GM19238 (cell line): Measurements from ENCODE around the gene KIRREL1.
"Not testable (repeated sequence)": the region's sequence is repeated elsewhere in the genome, so short reads cannot be mapped to it uniquely, and the experiment has no call there.

ENCODE experiments used
- DNase-seq: peaks from one replicate; pipeline ENCODE4 v3.0.0; 2011; ENCODE audit warnings: low spot score; ENCODE audit not compliant: insufficient read length

Gene KIRREL1

DNA sequence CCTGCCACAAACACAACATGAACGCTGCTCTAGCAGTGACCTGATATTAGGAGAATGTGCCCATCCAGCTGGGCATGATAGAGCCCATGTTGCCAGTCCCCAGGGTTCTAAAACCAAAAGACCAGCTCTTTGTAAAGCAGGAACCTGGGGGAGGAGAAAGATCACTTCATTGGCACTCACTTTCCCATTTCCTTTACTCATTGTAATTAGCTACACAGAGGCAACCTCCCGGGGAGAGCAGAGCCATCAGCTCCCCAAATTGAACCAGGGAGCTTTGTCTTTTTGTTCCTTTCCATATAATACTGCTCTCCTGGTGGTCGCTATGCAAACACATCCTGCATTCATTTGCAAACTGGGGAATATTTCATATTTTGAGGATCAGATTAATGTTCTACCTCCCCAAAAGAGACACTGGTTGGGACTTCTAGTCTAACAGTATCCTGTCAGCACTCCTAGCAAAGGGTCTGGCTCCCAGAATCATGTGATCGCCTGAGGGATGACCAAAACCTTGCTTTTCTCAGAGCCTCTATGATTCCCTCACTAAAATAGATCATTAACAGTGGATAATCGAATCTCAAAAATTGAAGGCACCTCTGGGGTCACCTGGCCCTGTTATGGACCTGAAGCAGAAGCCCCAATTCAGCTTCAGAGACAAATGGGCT, 110.5 kb downstream of the KIRREL1 start:
- no peak for DNase-seq

- DNase-seq, result no peak
Observed at GRCh38 chr1:158104891-158105290, 111.4 kb downstream of the KIRREL1 start.

DNA sequence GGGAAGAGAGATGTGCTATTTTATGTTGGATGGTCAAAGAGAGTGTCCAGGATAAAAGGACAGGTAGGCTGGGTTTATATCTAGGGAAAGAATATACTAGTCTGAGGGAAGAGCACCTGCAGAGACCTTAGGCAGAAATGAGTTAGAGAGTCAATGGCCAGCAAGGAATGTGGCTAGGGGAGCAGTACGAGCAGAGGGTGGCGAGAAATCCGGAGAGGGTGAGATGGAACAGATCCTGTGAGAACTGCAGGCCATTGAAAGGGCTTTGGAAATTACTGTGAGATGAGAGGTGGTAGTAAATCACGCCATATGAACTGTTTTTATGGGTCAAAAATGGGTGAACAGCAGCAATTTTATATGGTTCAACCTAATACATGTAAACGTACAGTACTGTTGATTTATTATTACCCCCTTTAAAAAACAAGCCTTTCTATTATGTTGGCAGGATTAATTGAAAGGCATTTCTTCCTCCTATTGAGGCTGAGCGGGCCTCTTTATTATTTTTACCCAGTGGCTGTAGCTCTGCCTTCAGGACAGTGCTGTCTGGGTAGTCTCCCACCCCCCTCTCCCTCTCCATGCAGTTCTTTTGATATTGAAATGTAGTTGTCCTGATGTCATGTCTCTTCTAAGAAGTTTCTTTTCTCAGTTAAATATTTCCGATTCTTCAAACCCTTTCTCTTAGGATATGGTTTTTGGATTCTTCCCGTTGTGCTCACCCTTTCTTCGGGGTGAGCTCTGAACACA, 112.1 kb downstream of the KIRREL1 start:
- DNase-seq, result no peak

GRCh38 chr1:158107916-158108315, 114.5 kb downstream of the KIRREL1 start:
- no peak for DNase-seq

- DNase-seq, result no peak
Observed at GRCh38 chr1:158112994-158113758, 119.7 kb downstream of the KIRREL1 start.

GRCh38 chr1:158113759-158114127, 120.3 kb downstream of the KIRREL1 start:
- DNase-seq, result no peak

GRCh38 chr1:158115126-158115525, 121.7 kb downstream of the KIRREL1 start:
- no peak for DNase-seq

DNA sequence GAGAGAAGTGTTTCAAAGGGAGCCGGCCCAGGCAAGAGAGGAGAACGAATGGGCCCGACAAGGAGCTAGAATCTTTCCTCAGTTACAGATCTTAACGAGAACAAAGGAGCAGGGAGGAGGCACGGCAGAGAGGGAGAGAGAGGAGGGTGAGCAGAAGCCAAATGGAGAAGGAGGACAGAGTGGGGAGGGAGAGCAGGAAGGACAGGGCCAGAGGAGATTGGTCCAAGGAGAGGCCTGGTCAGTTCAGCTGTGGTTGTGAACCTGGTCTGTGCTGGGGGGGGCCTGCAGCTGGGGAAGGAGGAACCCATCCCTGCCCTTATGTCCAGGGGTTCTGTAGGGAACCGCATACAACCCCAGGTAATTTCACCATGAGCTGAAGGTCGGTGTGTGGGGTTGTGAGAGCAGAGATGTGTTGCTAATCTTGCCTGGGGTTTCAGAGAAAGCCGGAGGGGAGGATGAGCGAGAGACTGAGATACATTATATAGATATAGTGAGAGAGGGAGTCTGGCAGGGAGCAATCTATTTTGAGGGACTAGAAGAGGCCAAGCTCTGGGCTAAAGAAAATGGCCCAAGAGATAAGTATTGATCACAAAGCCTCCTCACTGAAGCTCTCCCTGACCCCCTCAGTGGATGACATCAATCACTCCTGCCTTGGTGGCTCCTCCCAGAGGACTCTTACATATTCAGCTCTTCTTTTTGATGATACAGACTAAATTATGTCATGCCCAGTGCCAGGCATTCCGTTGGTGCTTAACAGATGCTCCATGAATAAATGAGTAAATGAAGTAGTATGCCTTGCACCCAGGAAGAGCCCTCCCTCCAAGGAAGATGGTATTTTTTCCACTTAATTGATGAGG, 123.1 kb downstream of the KIRREL1 start:
- DNase-seq, result no peak

GRCh38 chr1:158117854-158118704, 124.6 kb downstream of the KIRREL1 start:
- no peak for DNase-seq

GRCh38 chr1:158118713-158119402, 125.4 kb downstream of the KIRREL1 start:
- DNase-seq, result no peak

DNA sequence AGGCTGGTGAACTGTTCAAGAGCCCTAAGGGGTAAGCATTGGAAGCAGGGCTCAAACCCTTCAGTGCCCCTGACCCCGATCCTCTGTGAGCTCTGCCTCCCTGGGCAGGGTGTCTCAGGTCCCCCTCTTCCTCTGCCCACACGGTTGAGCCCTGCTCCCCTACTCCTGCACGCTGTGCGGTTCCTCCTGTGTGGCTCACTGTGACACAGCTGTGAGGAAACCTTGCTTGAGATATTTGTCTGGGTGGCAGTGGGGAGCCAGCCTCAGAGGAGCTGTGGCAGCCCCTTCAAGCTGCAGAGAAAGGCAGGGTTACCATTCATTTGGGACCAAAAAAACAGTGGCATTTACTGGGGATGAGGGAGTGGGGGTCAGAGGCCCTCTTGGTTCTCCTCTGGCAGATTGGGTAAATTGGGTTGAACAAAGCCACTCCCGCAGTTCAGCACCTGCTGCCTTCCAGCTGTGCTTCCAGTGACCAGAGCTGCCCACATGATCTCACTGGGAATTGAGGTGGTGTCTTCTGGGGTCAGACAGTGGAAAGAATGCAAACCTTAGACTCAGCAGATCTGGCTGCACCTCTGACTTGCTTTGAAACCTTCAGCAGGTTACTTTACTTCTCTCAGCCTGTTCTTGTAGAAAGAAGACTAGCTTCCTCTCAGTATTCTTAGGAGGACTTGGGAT, 126.7 kb downstream of the KIRREL1 start:
- no peak for DNase-seq

DNA sequence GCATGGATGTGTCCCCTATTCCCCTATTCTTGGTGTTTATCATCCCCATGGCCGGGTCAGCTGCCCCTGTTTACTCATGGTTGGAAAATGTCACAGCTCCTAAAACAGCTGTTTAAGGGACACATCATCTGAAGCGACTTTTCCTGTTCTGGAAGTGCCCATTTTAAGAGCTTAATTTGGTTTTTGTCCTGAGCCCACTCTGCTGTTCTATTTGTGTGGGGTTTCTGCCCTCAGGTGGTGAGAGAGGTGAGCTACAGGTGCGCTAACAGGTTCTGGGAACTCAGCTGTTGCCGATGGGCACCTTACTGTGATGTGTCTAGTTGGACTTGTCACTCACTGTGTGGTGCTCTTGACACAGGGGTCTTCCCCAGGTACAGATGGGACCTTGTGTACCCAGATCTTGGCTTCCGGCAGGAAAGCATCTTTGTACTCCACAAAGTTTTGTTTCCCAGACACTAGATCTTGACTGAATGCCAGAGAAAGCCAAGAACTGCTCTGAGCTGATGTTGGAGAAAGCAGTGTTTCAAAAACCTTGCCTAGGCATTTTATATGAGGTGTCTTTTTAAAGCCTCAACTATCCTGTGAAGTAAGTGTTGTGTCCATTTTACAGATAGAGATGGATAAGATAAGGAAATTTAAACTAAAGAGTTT, 128.3 kb downstream of the KIRREL1 start:
- no peak for DNase-seq

DNA sequence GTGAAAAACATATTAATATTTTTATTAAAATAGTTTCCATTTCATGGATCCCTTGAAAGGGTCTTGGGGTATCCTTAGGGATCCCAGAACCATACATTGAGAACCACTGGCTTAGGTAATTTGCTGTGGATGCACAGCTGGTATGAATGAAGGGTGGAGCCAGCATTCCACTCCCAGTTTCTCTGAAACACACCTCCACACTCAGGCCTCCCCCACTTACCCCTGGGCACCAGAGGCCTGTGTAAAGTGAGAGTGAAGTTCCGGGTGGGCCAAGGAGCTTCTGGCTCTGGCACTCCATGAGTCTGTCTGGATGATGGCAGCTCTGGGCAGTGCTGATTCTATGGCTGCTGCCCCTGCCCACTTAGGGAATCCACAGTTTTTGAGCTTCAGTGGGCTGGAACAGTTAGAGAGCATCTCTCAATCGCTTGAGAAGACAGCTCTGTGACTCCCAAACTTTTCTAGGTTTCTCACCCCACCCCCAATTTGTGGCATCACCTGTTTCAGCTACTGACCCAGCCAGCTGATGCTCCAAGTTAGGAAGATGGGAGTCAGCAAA, 129.5 kb downstream of the KIRREL1 start:
- DNase-seq, result no peak

GRCh38 chr1:158124034-158124433, 130.6 kb downstream of the KIRREL1 start:
- DNase-seq, result no peak

GRCh38 chr1:158124999-158125398, 131.6 kb downstream of the KIRREL1 start:
- peak; percentile 64 for DNase-seq

DNA sequence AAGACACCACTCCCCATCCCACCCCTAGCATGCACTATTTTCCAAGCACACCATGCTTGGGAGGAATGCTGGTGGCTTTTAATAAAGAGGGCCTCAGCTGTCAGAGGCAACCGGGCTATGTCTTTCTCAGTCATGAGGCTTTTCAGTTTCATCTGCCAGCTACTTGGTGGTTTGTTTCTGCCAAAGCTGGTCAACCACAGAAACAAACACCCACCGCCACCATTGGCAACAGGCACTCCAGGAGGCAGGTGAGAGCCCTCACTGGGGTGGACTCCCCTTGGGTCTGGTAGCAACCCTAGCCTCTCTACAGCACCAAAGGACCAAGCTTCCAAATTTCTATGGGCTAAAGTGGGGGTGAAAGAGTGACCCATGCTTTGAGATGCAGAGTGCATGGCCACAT, 133.0 kb downstream of the KIRREL1 start:
- peak; percentile 37 for DNase-seq

DNA sequence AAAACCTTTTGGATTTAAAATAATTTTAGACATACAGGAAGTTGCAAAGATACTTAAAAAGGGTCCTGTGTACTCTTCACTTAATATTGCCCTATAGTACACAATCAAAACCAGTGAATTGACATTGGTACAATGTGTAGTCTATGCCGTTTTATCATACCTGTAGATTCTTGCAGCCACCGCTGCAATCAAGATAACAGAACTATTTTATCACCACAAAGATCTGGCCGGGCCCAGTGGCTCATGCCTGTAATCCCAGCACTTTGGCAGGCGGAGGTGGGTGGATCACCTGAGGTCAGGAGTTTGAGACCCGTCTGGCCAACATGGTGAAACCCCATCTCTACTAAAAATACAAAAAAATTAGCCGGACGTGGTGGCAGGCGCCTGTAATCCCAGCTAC, 135.1 kb downstream of the KIRREL1 start:
- DNase-seq, result not testable (repeated sequence)

GRCh38 chr1:158131217-158131616, 137.8 kb downstream of the KIRREL1 start:
- no peak for DNase-seq
